Ovary (tissue), 3 donors: ENCODE results near the gene NIPA2.
"Not testable (repeated sequence)": the region's sequence is repeated elsewhere in the genome, so short reads cannot be mapped to it uniquely, and the experiment has no call there.

Experiments used
- POLR2A ChIP-seq: fragments of 450-650 bp; IDR thresholded peaks from one replicate; pipeline ENCODE4 v1.6.1; 2017; ENCODE audit warnings: antibody characterized with exemption, mild to moderate bottlenecking, moderate library complexity
- TF ChIP-seq, protein P1 (sequence below), 3 donors: fragments of 450-650 bp in 2 of 3; fragments of 200-600 bp in 1 of 3; IDR thresholded peaks; one replicate each; pipeline versions ENCODE4 v1.5.1 to v1.8.0; 2016 to 2022; ENCODE audit warnings: antibody characterized with exemption in 3 of 3, mild to moderate bottlenecking in 1 of 3
- donor health status: DM: no; HTN: no; CAD: no.

DNA sequence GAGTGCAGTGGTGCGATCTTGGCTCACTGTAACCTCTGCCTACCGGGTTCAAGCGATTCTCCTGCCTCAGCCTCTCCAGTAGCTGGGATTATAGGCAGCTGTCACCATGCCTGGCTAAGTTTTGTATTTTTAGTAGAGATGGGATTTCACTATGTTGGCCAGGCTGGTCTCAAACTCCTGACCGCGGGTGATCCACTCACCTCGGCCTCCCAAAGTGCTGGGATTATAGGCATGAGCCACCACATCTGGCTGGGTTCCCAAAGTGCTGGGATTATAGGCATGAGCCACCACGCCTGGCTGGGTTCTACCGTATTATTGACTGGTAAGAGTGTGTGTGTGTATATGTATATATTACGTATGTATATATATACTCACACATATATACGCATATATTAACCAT lies 35.5 kb upstream of the NIPA2 start:
- TF ChIP-seq POLR2A, result not testable (repeated sequence)
- TF ChIP-seq, protein P1, sequence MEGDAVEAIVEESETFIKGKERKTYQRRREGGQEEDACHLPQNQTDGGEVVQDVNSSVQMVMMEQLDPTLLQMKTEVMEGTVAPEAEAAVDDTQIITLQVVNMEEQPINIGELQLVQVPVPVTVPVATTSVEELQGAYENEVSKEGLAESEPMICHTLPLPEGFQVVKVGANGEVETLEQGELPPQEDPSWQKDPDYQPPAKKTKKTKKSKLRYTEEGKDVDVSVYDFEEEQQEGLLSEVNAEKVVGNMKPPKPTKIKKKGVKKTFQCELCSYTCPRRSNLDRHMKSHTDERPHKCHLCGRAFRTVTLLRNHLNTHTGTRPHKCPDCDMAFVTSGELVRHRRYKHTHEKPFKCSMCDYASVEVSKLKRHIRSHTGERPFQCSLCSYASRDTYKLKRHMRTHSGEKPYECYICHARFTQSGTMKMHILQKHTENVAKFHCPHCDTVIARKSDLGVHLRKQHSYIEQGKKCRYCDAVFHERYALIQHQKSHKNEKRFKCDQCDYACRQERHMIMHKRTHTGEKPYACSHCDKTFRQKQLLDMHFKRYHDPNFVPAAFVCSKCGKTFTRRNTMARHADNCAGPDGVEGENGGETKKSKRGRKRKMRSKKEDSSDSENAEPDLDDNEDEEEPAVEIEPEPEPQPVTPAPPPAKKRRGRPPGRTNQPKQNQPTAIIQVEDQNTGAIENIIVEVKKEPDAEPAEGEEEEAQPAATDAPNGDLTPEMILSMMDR (IDR thresholded peaks at IDR 0.05), result not testable (repeated sequence)
